ENCODE measurements around the gene GDNF.

Gene GDNF

DNA sequence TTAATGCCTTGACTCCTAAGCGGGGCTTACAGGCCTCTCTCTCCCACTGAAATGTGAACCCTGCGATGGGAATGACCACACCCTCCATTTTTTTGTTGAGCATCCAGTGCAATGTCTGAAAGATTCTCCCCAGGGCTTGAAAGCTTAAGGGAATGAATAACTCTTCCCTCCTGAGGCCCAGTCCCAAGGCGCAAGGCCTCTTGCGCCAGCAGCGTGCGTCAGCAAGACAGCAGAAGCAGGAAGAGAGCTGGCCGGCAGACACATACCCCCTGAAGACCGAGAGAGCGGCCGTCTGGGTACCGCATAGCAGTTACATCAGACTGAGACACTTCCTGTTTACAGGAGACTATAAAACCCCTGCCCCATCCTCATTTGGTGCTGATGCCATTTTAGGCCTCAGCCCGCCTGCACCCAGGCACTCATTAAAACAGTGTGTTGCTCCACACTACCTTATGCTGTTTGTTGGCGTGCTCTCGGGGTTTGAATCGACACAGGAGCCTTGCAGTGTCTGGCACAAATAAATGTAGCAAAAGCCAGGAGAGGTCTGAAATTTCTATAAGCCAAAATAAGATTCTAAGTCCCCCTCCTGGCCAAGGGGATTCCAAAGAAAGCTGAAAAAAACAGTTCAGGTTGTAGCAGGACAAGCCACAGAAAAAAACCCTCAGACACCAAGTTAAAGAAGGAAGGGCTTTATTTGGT lies 62.3 kb downstream of the GDNF start:
- no peak for DNase-seq (ENCODE audit: low read depth in 2 of 2)

DNA sequence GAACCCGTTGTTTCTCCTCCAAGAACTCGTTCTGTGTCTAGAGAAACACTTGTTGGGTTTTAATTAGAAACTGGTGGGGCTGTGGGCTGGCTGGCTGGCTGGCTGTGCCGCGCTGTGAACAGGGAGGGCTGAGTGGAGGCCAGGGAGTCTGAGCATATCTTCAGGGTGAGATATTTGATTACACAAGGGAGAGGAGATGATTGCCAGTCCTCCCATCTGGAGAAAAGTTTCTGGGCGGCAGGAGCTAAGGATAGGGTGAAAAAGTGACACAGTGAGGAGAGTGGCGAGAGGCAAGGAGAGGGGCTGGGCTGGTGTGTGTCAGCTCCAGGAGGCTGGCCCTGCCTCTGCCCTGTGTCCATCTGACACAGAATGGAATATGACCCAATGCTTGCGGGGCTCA lies 63.0 kb downstream of the GDNF start:
- DNase-seq (ENCODE audit: low read depth in 2 of 2): no peak

GRCh38 chr5:37774912-37775483 lies 64.8 kb downstream of the GDNF start:
- no peak for DNase-seq (ENCODE audit: low read depth in 2 of 2)

- no peak for DNase-seq (ENCODE audit: low read depth in 2 of 2)
These were observed 66.0 kb downstream of the GDNF start for GRCh38 chr5:37773809-37774208.

- no peak for DNase-seq (ENCODE audit: low read depth in 2 of 2)
These were observed 67.6 kb downstream of the GDNF start for GRCh38 chr5:37772255-37772654.

DNA sequence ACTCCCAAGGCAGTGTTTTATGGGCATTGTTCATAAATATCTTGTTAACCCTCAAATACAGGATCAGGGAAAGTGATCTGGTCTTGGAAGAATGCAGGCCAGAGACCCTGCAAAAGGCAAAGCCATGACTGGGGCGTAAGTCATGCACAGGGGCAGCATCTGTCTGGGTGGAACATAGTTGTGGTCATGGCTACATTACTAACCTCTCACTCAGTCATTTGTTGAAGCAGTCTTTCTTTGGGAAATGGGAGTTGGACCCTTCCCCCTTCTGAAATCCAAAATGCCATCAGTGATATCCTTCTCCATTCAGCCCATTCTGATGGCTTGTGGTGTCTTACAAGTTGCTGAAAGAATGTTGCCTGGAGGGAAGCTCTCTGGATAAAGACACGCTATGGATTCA lies 68.1 kb downstream of the GDNF start:
- DNase-seq (ENCODE audit: low read depth in 2 of 2): no peak

DNA sequence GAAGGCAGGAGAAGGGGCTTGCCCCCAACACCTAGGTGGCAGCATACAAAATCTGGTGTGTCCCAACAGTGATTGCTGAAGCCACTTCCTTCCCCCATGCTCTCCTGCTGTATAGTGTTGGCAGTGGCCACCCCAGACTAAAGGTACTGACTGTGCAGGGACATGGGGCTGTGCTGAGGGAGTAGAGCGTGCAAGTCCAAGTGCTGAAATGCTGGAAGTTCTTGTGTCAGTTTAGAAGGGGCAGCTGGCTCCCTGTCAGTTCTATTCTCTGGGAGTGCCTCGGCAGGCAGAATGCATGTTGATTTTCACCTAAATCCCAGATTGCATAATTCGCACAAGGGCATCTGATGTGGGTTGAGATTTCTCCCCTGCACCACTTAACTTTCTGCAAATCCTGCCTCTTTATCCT lies 68.6 kb downstream of the GDNF start:
- DNase-seq (ENCODE audit: low read depth in 2 of 2): no peak

GRCh38 chr5:37770786-37771185 lies 69.1 kb downstream of the GDNF start:
- no peak for DNase-seq (ENCODE audit: low read depth in 2 of 2)

DNA sequence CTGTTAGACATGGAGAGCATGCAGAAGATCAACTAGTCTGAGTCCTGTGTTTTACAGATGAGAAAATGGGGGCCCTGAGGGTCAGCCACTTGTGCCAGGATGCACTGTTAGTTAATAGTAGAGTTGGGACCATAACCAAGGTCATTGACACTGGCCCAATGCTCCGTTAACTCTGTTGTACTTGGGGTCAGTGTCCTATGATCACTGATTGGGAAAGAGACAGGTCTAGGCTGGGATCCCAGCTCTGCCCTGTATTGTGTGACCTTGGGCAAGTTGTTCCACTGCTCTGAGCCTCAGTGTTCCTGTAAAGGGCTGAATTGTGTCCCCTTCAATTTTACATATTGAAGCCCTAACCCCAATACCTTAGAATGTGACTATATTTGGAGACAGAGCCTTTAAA lies 70.0 kb downstream of the GDNF start:
- DNase-seq (ENCODE audit: low read depth in 2 of 2): no peak

DNA sequence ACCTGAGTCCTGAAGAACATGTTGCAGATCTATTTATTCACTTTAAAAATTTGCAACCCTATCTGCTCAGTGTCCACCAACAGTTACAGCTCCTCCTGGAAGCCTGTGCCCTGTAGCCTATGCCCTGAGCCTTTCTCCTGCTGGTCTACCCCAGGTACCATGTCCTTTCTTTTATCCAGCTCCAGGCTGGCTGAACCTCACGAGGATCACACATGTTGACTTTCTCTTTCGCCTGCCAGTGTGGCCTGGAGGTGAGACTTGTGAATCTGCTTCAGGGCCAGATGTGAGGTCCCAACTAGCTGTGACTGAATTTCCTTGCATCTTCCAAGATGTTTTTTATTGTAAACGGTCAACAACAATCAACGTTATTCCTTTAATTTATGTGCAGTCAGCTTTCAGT lies 70.7 kb downstream of the GDNF start:
- no peak for DNase-seq (ENCODE audit: low read depth in 2 of 2)

DNA sequence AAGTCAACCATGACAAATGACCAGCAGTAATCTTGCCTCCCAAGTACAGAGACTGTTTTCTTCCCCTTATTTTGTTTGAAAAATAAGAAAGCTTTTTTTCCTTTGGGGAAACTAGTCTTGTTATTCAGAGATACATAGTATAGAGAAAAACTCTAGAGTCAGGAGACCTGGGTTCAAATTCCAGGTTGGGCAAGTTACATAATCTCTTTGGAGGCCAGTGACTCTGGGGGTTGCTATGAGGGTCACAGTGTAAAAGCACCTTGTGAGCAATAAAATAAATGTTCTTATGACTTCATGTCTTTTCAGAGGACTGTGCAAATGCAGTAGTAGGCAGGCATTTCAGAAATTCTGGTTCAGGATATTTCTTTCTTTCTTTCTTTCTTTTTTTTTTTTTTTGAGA lies 71.5 kb downstream of the GDNF start:
- no peak for DNase-seq (ENCODE audit: low read depth in 2 of 2)

DNA sequence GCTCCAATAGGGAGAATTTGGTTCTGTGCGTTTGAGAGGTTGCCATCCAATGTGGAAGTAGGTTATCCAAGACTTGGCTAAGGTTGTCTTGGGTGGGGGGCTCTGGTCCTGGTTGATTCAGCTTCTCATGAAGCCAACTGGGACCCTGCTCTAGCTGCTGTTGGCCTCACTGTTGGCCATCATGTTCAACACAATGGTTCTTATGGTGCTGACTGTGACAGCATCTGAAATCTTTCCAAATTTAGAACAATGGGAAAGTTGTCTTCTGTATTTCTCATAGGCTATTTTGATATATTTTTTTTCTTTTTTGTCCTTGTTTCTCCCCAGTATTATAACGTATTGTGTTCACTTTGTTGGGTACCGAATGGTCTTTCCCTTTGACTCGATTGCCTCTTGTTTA lies 71.9 kb downstream of the GDNF start:
- no peak for DNase-seq (ENCODE audit: low read depth in 2 of 2)

GRCh38 chr5:37767251-37767650 lies 72.6 kb downstream of the GDNF start:
- no peak for DNase-seq (ENCODE audit: low read depth in 2 of 2)

Data from stimulated activated CD8-positive, alpha-beta memory T cell treated with anti-CD3 and anti-CD28 coated beads, Interleukin-7, amount 100 ng/mL, for 1 hour (primary cell).